GM13977 (cell line): Measurements from ENCODE around the gene ERO1B.
"Not testable (repeated sequence)": the region's sequence is repeated elsewhere in the genome, so short reads cannot be mapped to it uniquely, and the experiment has no call there.

Experiments
- DNase-seq: peaks from one replicate; pipeline ENCODE4 v3.0.0; 2012; ENCODE audit warnings: low spot score
- CTCF ChIP-seq: IDR thresholded peaks from 2 replicates; pipeline ENCODE4 v1.5.1; 2012; ENCODE audit warnings: mild to moderate bottlenecking, control low read depth; ENCODE audit not compliant: insufficient read depth; ENCODE audit errors: extremely low read depth, missing control alignments
- in situ Hi-C: fragments of 300-500 bp; cut with MboI; formaldehyde crosslinking; loops from one replicate; pipeline ENCODE4 v1.12.0; 2022; ENCODE audit warnings: low sequenced_read_pairs, low pct_unique_long_range_greater_than_20kb, mixed read lengths, inconsistent platforms; ENCODE audit not compliant: unreplicated experiment

ERO1B gene

GRCh38 chr1:236204656-236205055 is 77.1 kb downstream of the ERO1B start:
- no peak for DNase-seq
- in situ Hi-C loops: no loop called here
- no peak for TF ChIP-seq CTCF

DNA sequence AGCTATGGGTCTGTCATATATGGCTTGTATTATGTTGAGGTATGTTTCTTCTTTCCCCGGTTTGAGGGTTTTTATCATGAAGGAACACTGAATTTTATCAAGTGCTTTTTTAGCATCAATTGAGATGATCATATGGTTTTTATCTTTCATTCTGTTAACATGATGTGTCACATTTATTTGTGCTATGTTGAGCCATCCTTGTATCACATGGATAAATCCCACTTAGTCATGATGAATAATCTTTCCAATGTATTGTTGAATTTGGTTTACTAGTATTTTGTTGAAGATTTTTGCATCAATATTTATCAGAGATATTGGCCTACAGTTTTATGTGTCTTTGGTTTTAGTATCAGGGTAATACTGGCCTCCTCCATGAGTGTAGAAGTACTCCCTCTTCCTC is 77.7 kb downstream of the ERO1B start:
- no peak for DNase-seq
- in situ Hi-C loops: no loop called here
- no peak for TF ChIP-seq CTCF

DNA sequence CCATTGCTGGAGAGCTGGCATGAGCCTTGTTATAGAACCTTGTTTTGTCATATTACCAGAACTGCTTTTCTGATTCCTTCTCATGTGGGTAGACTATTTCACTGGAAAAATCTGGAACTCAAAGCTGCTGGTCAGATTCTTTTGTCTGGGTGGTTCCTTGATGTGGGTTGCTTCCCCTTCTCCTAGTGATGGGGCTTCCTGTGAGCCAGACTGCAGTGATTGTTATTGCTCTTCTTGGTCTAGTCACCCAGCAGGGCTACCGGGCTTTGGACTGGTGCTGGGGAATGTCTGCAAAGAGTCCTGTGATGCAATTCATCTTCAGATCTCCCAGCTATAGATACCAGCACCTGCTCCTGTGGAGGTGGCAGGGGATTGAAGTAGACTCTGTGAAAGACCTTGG is 80.0 kb downstream of the ERO1B start:
- no peak for DNase-seq
- in situ Hi-C loops: no loop called here
- TF ChIP-seq CTCF: no peak

DNA sequence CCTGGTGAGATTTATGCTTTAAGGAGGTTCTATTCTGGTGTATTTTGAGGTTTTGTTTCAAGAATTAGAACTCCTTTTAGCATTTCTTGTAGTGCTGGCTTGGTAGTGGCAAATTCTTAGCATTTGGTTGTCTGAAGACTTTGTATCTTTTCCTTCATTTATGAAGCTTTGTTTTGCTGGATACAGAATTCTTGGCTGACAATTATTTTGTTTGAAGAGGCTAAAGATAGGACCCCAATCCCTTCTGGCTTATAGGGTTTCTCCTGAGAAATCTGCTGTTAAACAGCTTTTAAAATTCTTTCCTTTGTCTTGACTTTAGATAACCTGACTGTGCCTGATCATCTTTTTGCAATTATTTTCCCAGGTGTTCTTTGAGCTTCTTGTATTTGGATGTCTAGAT is 80.8 kb downstream of the ERO1B start:
- DNase-seq: no peak
- in situ Hi-C loops: no loop called here
- no peak for TF ChIP-seq CTCF

DNA sequence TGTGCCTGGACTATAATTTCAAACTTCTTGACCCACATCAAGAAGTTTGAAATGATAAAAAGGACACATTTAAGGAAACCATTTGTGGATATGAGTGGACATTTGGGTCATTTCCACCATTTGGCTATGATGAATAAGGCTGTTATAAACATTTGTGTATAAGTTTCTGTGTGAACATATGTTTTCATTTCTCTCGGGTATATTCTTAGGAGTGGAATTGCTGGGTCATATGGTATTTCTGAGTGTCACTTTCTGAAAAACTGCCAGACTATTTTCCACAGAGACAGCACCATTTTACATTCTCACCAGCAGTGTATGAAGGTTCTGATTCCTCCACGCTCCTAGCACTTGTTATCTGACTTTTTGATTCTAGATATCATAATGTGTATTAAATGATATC is 88.6 kb downstream of the ERO1B start:
- no peak for DNase-seq
- in situ Hi-C loops: no loop called here
- no peak for TF ChIP-seq CTCF

DNA sequence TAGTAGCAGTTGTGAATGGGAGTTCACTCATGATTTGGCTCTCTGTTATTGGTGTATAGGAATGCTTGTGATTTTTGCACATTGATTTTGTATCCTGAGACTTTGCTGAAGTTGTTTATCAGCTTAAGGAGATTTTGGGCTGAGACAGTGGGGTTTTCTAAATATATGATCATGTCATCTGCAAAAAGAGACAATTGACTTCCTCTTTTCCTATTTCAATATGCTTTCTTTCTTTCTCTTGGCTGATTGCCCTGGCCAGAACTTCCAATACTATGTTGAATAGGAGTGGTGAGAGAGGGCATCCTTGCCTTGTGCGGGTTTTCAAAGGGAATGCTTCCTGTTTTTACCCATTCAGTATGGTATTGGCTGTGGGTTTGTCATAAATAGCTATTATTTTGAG is 93.7 kb downstream of the ERO1B start:
- in situ Hi-C loops, DNase-seq: not testable (repeated sequence)

DNA sequence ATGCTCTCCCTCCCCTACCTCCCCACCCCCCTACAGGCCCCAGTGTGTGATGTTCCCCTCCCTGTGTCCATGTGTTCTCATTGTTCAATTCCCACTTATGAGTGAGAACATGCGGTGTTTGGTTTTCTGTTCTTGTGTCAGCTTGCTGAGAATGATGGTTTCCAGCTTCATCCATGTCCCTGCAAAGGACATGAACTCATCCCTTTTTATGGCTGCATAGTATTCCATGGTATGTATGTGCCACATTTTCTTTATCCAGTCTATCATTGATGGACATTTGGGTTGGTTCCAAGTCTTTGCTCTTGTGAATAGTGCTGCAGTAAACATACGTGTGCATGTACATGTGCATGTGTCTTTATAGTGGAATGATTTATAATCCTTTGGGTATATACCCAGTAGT is 95.3 kb downstream of the ERO1B start:
- in situ Hi-C loops, DNase-seq: not testable (repeated sequence)

DNA sequence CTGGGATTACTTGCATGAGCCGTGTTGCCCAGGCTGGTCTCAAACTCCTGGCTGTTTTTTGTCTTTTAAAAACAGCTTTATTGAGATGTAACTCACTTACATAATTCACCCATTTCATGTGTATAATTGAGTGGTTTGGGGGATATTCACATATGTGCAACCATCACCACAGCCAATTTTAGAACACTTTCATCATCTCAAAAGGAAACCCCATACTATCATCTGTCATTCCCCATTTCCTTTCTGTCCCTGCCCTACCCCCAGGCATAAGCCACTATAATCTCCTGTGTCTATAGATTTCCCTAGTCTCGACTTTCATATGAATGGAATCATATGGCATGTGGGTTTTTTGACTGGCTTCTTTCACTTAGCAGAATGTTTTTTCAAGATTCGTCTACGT is 96.1 kb downstream of the ERO1B start:
- in situ Hi-C loops: no loop called here
- TF ChIP-seq CTCF: no peak
- DNase-seq: no peak
